GM10248 (cell line): Measurements from ENCODE around the gene PLEKHH1.

ENCODE experiments used
- CTCF ChIA-PET: fragments of 300-600 bp; sonication (Branson Sonifier 250); formaldehyde crosslinking; extraction: SDS; loops from one replicate; lab custom pipeline; 2021; ENCODE audit warnings: antibody characterized with exemption; lab: Yijun Ruan, JAX
- POLR2A ChIA-PET: fragments of 350-650 bp; sonication (Branson Sonifier 250); formaldehyde crosslinking; extraction: SDS; loops from one replicate; lab custom pipeline; 2020; ENCODE audit warnings: antibody characterized with exemption; lab: Yijun Ruan, JAX
- DNase-seq: peaks from one replicate; pipeline ENCODE4 v3.0.0; 2012; ENCODE audit errors: extremely low spot score
- CTCF ChIP-seq: IDR thresholded peaks from 2 replicates; pipeline ENCODE4 v1.5.1; 2012; ENCODE audit warnings: mild to moderate bottlenecking, low read depth; ENCODE audit errors: extremely low read depth, missing control alignments, control extremely low read depth

Gene PLEKHH1

GRCh38 chr14:67526181-67526580 is 6.9 kb upstream of the PLEKHH1 start:
- DNase-seq = no peak
- no peak for TF ChIP-seq CTCF
- ChIA-PET CTCF (interaction anchor here (0.8 to 5.0 kb wide), 25 partner anchors 9 to 178 kb away, joined by 3 to 38 read pairs (median 5); no protein-coding TSS in a partner anchor), POLR2A (no interaction called here)

GRCh38 chr14:67526676-67527459 is 6.2 kb upstream of the PLEKHH1 start:
- ChIA-PET POLR2A (no interaction called here), CTCF (interaction anchor here (0.6 to 5.0 kb wide), 36 partner anchors 9 to 186 kb away, joined by 3 to 38 read pairs (median 4); no protein-coding TSS in a partner anchor)
- DNase-seq = peak; percentile 53
- peak; percentile 53 for TF ChIP-seq CTCF

- TF ChIP-seq CTCF = no peak
- CTCF ChIA-PET = interaction anchor here (1.0 to 5.0 kb wide), 9 partner anchors 8 to 176 kb away, joined by 3 to 38 read pairs (median 10); no protein-coding TSS in a partner anchor
- POLR2A ChIA-PET = no interaction called here
These were observed 5.3 kb upstream of the PLEKHH1 start for GRCh38 chr14:67527756-67528155.

GRCh38 chr14:67528276-67528675 is 4.8 kb upstream of the PLEKHH1 start:
- TF ChIP-seq CTCF = no peak
- DNase-seq = no peak
- ChIA-PET POLR2A (no interaction called here), CTCF (interaction anchor here (1.8 to 5.0 kb wide), 6 partner anchors 10 to 176 kb away, joined by 6 to 38 read pairs (median 20); no protein-coding TSS in a partner anchor)

More at GRCh38 chr14:67527756-67528155, 5.3 kb upstream of the PLEKHH1 start:
- no peak for DNase-seq

DNA sequence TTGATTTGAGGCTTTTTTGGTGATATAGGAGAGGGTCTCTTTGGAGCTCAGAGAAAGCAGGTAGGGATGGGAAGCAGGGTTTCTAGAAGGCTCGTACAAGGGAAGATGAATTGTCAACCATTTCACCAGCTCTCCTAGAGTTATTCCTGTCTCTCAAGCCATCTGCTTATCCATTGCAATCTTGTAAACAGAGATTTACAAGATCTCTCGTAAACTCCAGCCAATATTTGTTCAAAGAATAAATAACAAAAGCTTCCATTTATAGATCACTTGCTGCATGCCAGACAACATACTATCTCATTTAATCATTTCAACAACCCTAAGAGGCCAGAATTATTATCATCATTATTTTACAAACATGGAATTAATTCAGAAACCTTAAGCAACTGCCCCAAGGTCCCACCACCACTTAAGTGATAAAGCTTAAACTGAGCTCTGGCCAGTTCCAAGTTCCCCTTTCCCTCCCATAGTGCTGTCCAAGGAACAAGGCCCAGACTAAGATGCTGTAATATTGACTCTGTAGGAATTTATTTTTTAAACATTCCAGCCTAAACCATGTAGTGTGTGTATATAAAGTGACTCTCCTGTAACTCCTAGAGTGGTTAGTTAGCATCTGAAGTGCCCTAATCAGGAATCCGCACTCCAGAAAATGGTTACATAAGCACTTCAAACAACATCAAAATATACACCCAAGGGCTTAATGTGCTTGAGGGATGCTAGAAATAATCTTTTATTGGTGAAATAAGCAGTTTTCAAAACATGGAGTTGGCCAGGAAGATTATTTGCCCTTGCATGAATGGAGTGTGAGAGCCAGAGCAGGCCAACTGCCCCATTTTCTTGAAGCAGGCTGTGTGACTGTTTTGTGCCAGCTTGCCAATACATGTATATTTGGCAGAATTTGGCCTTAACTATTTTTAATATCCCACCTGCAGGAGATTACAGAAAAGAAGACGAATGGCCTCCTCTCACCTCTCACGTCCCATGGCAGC is 2.8 kb upstream of the PLEKHH1 start:
- no peak for TF ChIP-seq CTCF
- no peak for DNase-seq
- CTCF ChIA-PET = interaction anchor here (0.8 to 4.3 kb wide), 6 partner anchors 8 to 174 kb away, joined by 3 to 31 read pairs (median 4); no protein-coding TSS in a partner anchor
- POLR2A ChIA-PET = no interaction called here

DNA sequence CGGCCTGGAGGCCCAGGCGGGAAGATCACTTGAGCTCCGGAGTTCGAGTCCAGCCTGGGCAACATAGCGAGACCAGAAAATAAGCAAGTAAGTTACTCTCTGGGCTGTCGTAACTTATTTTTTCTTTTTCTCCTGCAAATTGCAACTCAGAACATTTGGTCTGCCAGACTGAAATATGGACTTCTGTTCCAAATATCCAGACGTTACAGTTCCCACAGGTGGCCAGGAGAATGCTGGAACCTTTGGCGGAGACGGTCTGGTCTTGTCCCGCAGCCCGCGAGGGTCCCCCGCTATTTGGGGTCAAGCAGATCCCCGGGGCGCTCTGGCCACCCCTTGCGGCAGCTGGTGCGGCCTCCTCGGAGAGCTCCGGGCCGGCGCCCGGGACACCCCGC is 488 bp upstream of the PLEKHH1 start:
- no peak for DNase-seq
- TF ChIP-seq CTCF = no peak
- ChIA-PET CTCF (interaction anchor here (1.3 to 2.3 kb wide), 3 partner anchors 39 to 172 kb away, joined by 3 to 10 read pairs (median 4); no protein-coding TSS in a partner anchor), POLR2A (no interaction called here)
